Subcutaneous abdominal adipose tissue (tissue), 5 donors: ENCODE data around the gene VASN.

Experiments
- H3K27ac ChIP-seq: one replicate; pipeline ENCODE4 v1.7.0; 2013; ENCODE audit warnings: low read depth, mild to moderate bottlenecking, inconsistent platforms, low read length, moderate library complexity
- H3K27me3 ChIP-seq, 5 donors: one replicate each; pipeline ENCODE4 v1.7.0; 2013; ENCODE audit warnings: low read length in 5 of 5, inconsistent platforms in 1 of 5; ENCODE audit not compliant: control insufficient read depth in 5 of 5, insufficient read depth in 4 of 5
- H3K36me3 ChIP-seq, 5 donors: one replicate each; pipeline ENCODE4 v1.7.0; 2013; ENCODE audit warnings: low read length in 5 of 5; ENCODE audit not compliant: control insufficient read depth in 5 of 5, insufficient read depth in 5 of 5
- H3K4me1 ChIP-seq, 5 donors: one replicate each; pipeline ENCODE4 v1.7.0; 2013; ENCODE audit warnings: low read length in 5 of 5, mild to moderate bottlenecking in 3 of 5, moderate library complexity in 1 of 5; ENCODE audit not compliant: control insufficient read depth in 5 of 5, insufficient read depth in 5 of 5
- H3K4me3 ChIP-seq, 5 donors: one replicate each; pipeline ENCODE4 v1.7.0; 2013; ENCODE audit warnings: low read length in 5 of 5, low read depth in 1 of 5
- H3K9ac ChIP-seq, 5 donors: one replicate each; pipeline ENCODE4 v1.7.0; 2013; ENCODE audit warnings: low read length in 5 of 5, mild to moderate bottlenecking in 4 of 5, moderate library complexity in 3 of 5
- H3K9me3 ChIP-seq, 5 donors: one replicate each; pipeline ENCODE4 v1.7.0; 2013; ENCODE audit warnings: low read length in 5 of 5; ENCODE audit not compliant: control insufficient read depth in 5 of 5
- donor health status: healthy.
- donor health status: healthy.
- donor health status: healthy.
- donor health status: healthy.
- donor health status: healthy.

VASN gene

GRCh38 chr16:4371357-4372000 lies at the start of gene VASN:
TSS of gene VASN (plus strand) at chr16:4371848. CDS start at chr16:4380878, 9,030 bp downstream.
- H3K9me3 ChIP-seq, result no peaks in the 10 kb centered on the region
- peak within 1 kb of the TSS; percentile 48 to 84 (median 73) for H3K9ac ChIP-seq
- H3K4me1 ChIP-seq, result peaks cover 0 to 73% (median 62%) of the 10 kb centered on the region in 5 donors
- no peaks in the 10 kb centered on the region for H3K27me3 ChIP-seq
- peaks cover 0 to 10% (median 4%) of the 10 kb centered on the region in 5 donors for H3K36me3 ChIP-seq
- peak within 1 kb of the TSS; percentile 94 for H3K27ac ChIP-seq
- H3K4me3 ChIP-seq, result peak within 1 kb of the TSS; percentile 76 to 86 (median 81)

GRCh38 chr16:4322121-4323052 lies 49.3 kb upstream of the VASN start:
- no peaks in the 10 kb centered on the region for H3K9me3 ChIP-seq
- H3K27ac ChIP-seq, result peak overlapping the region; percentile 82
- no peak overlapping the region for H3K4me3 ChIP-seq
- H3K27me3 ChIP-seq, result peaks cover 0 to 4% (median 0%) of the 10 kb centered on the region in 5 donors
- H3K36me3 ChIP-seq, result no peaks in the 10 kb centered on the region
- no peak overlapping the region for H3K9ac ChIP-seq
- H3K4me1 ChIP-seq, result peaks cover 8 to 87% (median 83%) of the 10 kb centered on the region in 5 donors

- no peaks in the 10 kb centered on the region for H3K9me3 ChIP-seq
- H3K27ac ChIP-seq, result peak overlapping the region; percentile 78
- H3K36me3 ChIP-seq, result no peaks in the 10 kb centered on the region
- H3K27me3 ChIP-seq, result peaks cover 0 to 4% (median 0%) of the 10 kb centered on the region in 5 donors
- peak overlapping the region in 1 of 5 donors; percentile 22 for H3K4me3 ChIP-seq
- peaks cover 8 to 85% (median 80%) of the 10 kb centered on the region in 5 donors for H3K4me1 ChIP-seq
- H3K9ac ChIP-seq, result peak overlapping the region in 4 of 5 donors; percentile 51 to 78 (median 69)
These were observed 48.4 kb upstream of the VASN start for GRCh38 chr16:4323071-4323844.

GRCh38 chr16:4323845-4324488 lies 47.7 kb upstream of the VASN start:
- Histone ChIP-seq H3K9me3 (no peaks in the 10 kb centered on the region), H3K4me3 (peak overlapping the region in 4 of 5 donors; percentile 15 to 38 (median 18)), H3K4me1 (peaks cover 8 to 85% (median 80%) of the 10 kb centered on the region in 5 donors), H3K36me3 (no peaks in the 10 kb centered on the region), H3K9ac (peak overlapping the region in 4 of 5 donors; percentile 51 to 78 (median 69)), H3K27ac (peak overlapping the region; percentile 78), H3K27me3 (peaks cover 0 to 4% (median 0%) of the 10 kb centered on the region in 5 donors)

- H3K4me1 ChIP-seq, result peaks cover 6 to 85% (median 79%) of the 10 kb centered on the region in 5 donors
- peak overlapping the region; percentile 78 for H3K27ac ChIP-seq
- peak overlapping the region in 4 of 5 donors; percentile 15 to 38 (median 18) for H3K4me3 ChIP-seq
- peak overlapping the region in 3 of 5 donors; percentile 64 to 78 (median 74) for H3K9ac ChIP-seq
- no peaks in the 10 kb centered on the region for H3K9me3 ChIP-seq
- H3K27me3 ChIP-seq, result no peaks in the 10 kb centered on the region
- H3K36me3 ChIP-seq, result no peaks in the 10 kb centered on the region
These were observed 47.0 kb upstream of the VASN start for GRCh38 chr16:4324492-4325252.

- no peaks in the 10 kb centered on the region for H3K36me3 ChIP-seq
- peaks cover 5 to 84% (median 73%) of the 10 kb centered on the region in 5 donors for H3K4me1 ChIP-seq
- peak overlapping the region in 3 of 5 donors; percentile 8 to 78 (median 28) for H3K9ac ChIP-seq
- peak overlapping the region; percentile 78 for H3K27ac ChIP-seq
- no peaks in the 10 kb centered on the region for H3K27me3 ChIP-seq
- H3K9me3 ChIP-seq, result no peaks in the 10 kb centered on the region
- no peak overlapping the region for H3K4me3 ChIP-seq
These were observed 46.3 kb upstream of the VASN start for GRCh38 chr16:4325253-4325758.

- peak overlapping the region in 3 of 5 donors; percentile 55 to 74 (median 70) for H3K9ac ChIP-seq
- H3K4me1 ChIP-seq, result peaks cover 4 to 66% (median 57%) of the 10 kb centered on the region in 5 donors
These were observed 44.1 kb upstream of the VASN start for GRCh38 chr16:4327386-4328045.

GRCh38 chr16:4328046-4328781 lies 43.4 kb upstream of the VASN start:
- peaks cover 4 to 60% (median 50%) of the 10 kb centered on the region in 5 donors for H3K4me1 ChIP-seq
- peaks cover 0 to 2% (median 0%) of the 10 kb centered on the region in 5 donors for H3K27me3 ChIP-seq
- H3K4me3 ChIP-seq, result peak overlapping the region in 4 of 5 donors; percentile 51 to 65 (median 62)
- peaks cover 0 to 15% (median 4%) of the 10 kb centered on the region in 5 donors for H3K36me3 ChIP-seq
- peak overlapping the region in 3 of 5 donors; percentile 51 to 74 (median 65) for H3K9ac ChIP-seq
- H3K27ac ChIP-seq, result peak overlapping the region; percentile 65
- H3K9me3 ChIP-seq, result no peaks in the 10 kb centered on the region

More at GRCh38 chr16:4327386-4328045, 44.1 kb upstream of the VASN start:
- no peaks in the 10 kb centered on the region for H3K9me3 ChIP-seq
- H3K36me3 ChIP-seq, result peaks cover 0 to 8% (median 3%) of the 10 kb centered on the region in 5 donors
- H3K4me3 ChIP-seq, result peak overlapping the region in 4 of 5 donors; percentile 51 to 65 (median 62)
- H3K27ac ChIP-seq, result peak overlapping the region; percentile 65
- H3K27me3 ChIP-seq, result no peaks in the 10 kb centered on the region
